DND-41 (cell line): ENCODE measurements around the gene DHRSX.

ENCODE experiments used
- ATAC-seq: fragments of 200-7000 bp; cut with Tn5 transposase; 3 replicates; pipeline ENCODE4 v1.9.1; 2021; ENCODE audit warnings: low read depth; ENCODE audit not compliant: insufficient read depth
- DNase-seq: peaks from one replicate; pipeline ENCODE4 v3.0.0-alpha.2; 2020
- H2AFZ ChIP-seq: 2 replicates; pipeline ENCODE4 v1.6.0; 2012; ENCODE audit warnings: low read depth, low read length
- H3K27ac ChIP-seq: 2 replicates; pipeline ENCODE4 v1.5.1; 2012; ENCODE audit warnings: low read length, inconsistent platforms
- H3K27me3 ChIP-seq: fragments of 200-600 bp; sonication (generic); 2 replicates; pipeline ENCODE4 v1.6.0; 2012; ENCODE audit warnings: low read length, mild to moderate bottlenecking, inconsistent platforms; ENCODE audit not compliant: insufficient read depth, poor library complexity
- H3K36me3 ChIP-seq: 2 replicates; pipeline ENCODE4 v1.5.1; 2012; ENCODE audit warnings: low read length, inconsistent platforms; ENCODE audit not compliant: insufficient read depth
- H3K4me1 ChIP-seq: 2 replicates; pipeline ENCODE4 v1.5.1; 2012; ENCODE audit warnings: mild to moderate bottlenecking, low read length; ENCODE audit not compliant: insufficient read depth
- H3K4me2 ChIP-seq: 2 replicates; pipeline ENCODE4 v1.6.0; 2012; ENCODE audit warnings: mild to moderate bottlenecking, moderate library complexity, low read length, inconsistent platforms; ENCODE audit not compliant: insufficient read depth
- H3K4me3 ChIP-seq, 2 experiments: fragments of 200-600 bp in 1 of 2; shearing (Covaris generic) in 1 of 2; 2 replicates each; pipeline ENCODE4 v1.5.1; 2012 to 2016; ENCODE audit warnings: inconsistent platforms in 2 of 2, low read length in 2 of 2, mild to moderate bottlenecking in 2 of 2, low read depth in 1 of 2, moderate library complexity in 1 of 2
- H3K79me2 ChIP-seq: 2 replicates; pipeline ENCODE4 v1.6.0; 2012; ENCODE audit warnings: low read length, inconsistent platforms; ENCODE audit not compliant: insufficient read depth
- H3K9ac ChIP-seq: 2 replicates; pipeline ENCODE4 v1.6.0; 2012; ENCODE audit warnings: low read depth, mild to moderate bottlenecking, inconsistent platforms, low read length, moderate library complexity
- H3K9me3 ChIP-seq: 2 replicates; pipeline ENCODE4 v1.5.1; 2012; ENCODE audit warnings: low read length, moderate library complexity, mild to moderate bottlenecking, inconsistent platforms; ENCODE audit not compliant: insufficient read depth, severe bottlenecking
- H4K20me1 ChIP-seq: 2 replicates; pipeline ENCODE4 v1.6.0; 2012; ENCODE audit warnings: low read length; ENCODE audit not compliant: insufficient read depth
- CTCF ChIP-seq: IDR thresholded peaks from 2 replicates; pipeline ENCODE4 v1.5.1; 2012; ENCODE audit warnings: borderline replicate concordance, low read length, moderate library complexity, mild to moderate bottlenecking; ENCODE audit not compliant: poor library complexity, severe bottlenecking; ENCODE audit errors: extremely low read depth
- EZH2 ChIP-seq: IDR thresholded peaks from 3 replicates; pipeline ENCODE4 v1.6.1; 2012; ENCODE audit warnings: borderline replicate concordance, low read depth, mild to moderate bottlenecking, moderate library complexity, low read length, inconsistent platforms; ENCODE audit not compliant: severe bottlenecking

The DHRSX gene

GRCh38 chrX:2547736-2548135, 47.0 kb upstream of the DHRSX start:
- Histone ChIP-seq H3K27me3 (no peaks in the 10 kb centered on the region), H2AFZ (no peak overlapping the region), H3K79me2 (no peaks in the 10 kb centered on the region), H3K9ac (no peak overlapping the region), H3K27ac (no peak overlapping the region), H3K4me2 (no peak overlapping the region), H4K20me1 (no peaks in the 10 kb centered on the region), H3K9me3 (peaks cover 1% of the 10 kb centered on the region), H3K4me3 (no peak overlapping the region), H3K36me3 (no peaks in the 10 kb centered on the region), H3K4me1 (no peaks in the 10 kb centered on the region; the same call in 1 of the 2 replicates)
- ATAC-seq (no peak), DNase-seq (peak; percentile 11)
- TF ChIP-seq CTCF, result no peak
- no peak for TF ChIP-seq EZH2

- TF ChIP-seq CTCF (no peak), EZH2 (no peak)
- Histone ChIP-seq H2AFZ (no peak overlapping the region), H3K27ac (no peak overlapping the region), H3K27me3 (no peaks in the 10 kb centered on the region), H3K4me1 (no peaks in the 10 kb centered on the region; the same call in 1 of the 2 replicates), H4K20me1 (no peaks in the 10 kb centered on the region), H3K4me3 (no peak overlapping the region), H3K9me3 (peaks cover 1% of the 10 kb centered on the region), H3K79me2 (no peaks in the 10 kb centered on the region), H3K36me3 (no peaks in the 10 kb centered on the region), H3K4me2 (no peak overlapping the region), H3K9ac (no peak overlapping the region)
- DNase-seq (no peak), ATAC-seq (no peak)
These were observed 45.7 kb upstream of the DHRSX start for GRCh38 chrX:2546496-2546895.

GRCh38 chrX:2545144-2545543, 44.4 kb upstream of the DHRSX start:
- DNase-seq, result no peak
- Histone ChIP-seq H3K36me3 (no peaks in the 10 kb centered on the region), H3K27me3 (no peaks in the 10 kb centered on the region), H3K4me2 (no peak overlapping the region), H2AFZ (no peak overlapping the region), H3K27ac (no peak overlapping the region), H3K9ac (no peak overlapping the region), H3K9me3 (peaks cover 1% of the 10 kb centered on the region), H3K4me3 (no peak overlapping the region), H4K20me1 (no peaks in the 10 kb centered on the region), H3K79me2 (no peaks in the 10 kb centered on the region), H3K4me1 (no peaks in the 10 kb centered on the region; the same call in 1 of the 2 replicates)
- no peak for ATAC-seq
- TF ChIP-seq CTCF (no peak), EZH2 (no peak)
